Loucy (cell line): ENCODE data around the gene ADH5.

Source experiments
- H2AFZ ChIP-seq: fragments of 200-600 bp; sonication (generic); 2 replicates; pipeline ENCODE4 v1.6.0; 2016; ENCODE audit warnings: antibody characterized with exemption, mild to moderate bottlenecking, low read length, moderate library complexity
- H3F3A ChIP-seq: fragments of 200-600 bp; 2 replicates; pipeline ENCODE4 v1.6.0; 2016; ENCODE audit warnings: antibody characterized with exemption, low read depth, mild to moderate bottlenecking
- H3K27me3 ChIP-seq: fragments of 200-600 bp; sonication (generic); 2 replicates; pipeline ENCODE4 v1.6.1; 2014; ENCODE audit warnings: low read length, mild to moderate bottlenecking; ENCODE audit not compliant: insufficient read depth, poor library complexity, severe bottlenecking
- H3K36me3 ChIP-seq: fragments of 200-600 bp; sonication (generic); 2 replicates; pipeline ENCODE4 v1.6.1; 2016; ENCODE audit warnings: low read length; ENCODE audit not compliant: insufficient read depth
- H3K4me1 ChIP-seq: fragments of 200-600 bp; sonication (generic); 2 replicates; pipeline ENCODE4 v1.5.1; 2014; ENCODE audit warnings: low read length, mild to moderate bottlenecking; ENCODE audit not compliant: insufficient read depth, poor library complexity, severe bottlenecking
- H3K4me2 ChIP-seq: fragments of 200-600 bp; sonication (generic); 2 replicates; pipeline ENCODE4 v1.6.0; 2014; ENCODE audit warnings: antibody characterized with exemption, low read length, low read depth, mild to moderate bottlenecking; ENCODE audit not compliant: poor library complexity, severe bottlenecking
- H3K4me3 ChIP-seq: fragments of 200-600 bp; sonication (generic); 2 replicates; pipeline ENCODE4 v1.5.1; 2014; ENCODE audit warnings: low read length, mild to moderate bottlenecking, mixed read lengths; ENCODE audit not compliant: poor library complexity, severe bottlenecking
- H3K79me2 ChIP-seq: fragments of 200-600 bp; sonication (generic); 2 replicates; pipeline ENCODE4 v1.6.1; 2014; ENCODE audit warnings: low read length; ENCODE audit not compliant: insufficient read depth
- H3K9ac ChIP-seq: fragments of 200-600 bp; sonication (generic); 2 replicates; pipeline ENCODE4 v1.6.0; 2014; ENCODE audit warnings: mild to moderate bottlenecking, low read depth, low read length, moderate library complexity; ENCODE audit not compliant: poor library complexity, severe bottlenecking
- H3K9me2 ChIP-seq: fragments of 200-600 bp; sonication (generic); replicated peaks from 2 replicates; pipeline ENCODE4 v1.6.1; 2016; ENCODE audit warnings: low read depth, low read length, mixed read lengths
- H3K9me3 ChIP-seq: fragments of 200-600 bp; sonication (generic); 2 replicates; pipeline ENCODE4 v1.6.1; 2014; ENCODE audit warnings: mild to moderate bottlenecking, antibody characterized with exemption, low read length, low read depth; ENCODE audit not compliant: insufficient read depth
- H4K20me1 ChIP-seq: fragments of 200-600 bp; sonication (generic); 2 replicates; pipeline ENCODE4 v1.6.0; 2014; ENCODE audit warnings: antibody characterized with exemption, low read length, mild to moderate bottlenecking; ENCODE audit not compliant: insufficient read depth, poor library complexity, severe bottlenecking
- EZH2phosphoT487 ChIP-seq: fragments of 200-600 bp; IDR thresholded peaks from 2 replicates; pipeline ENCODE4 v1.6.1; 2018; ENCODE audit warnings: antibody characterized with exemption, mild to moderate bottlenecking, moderate library complexity, borderline replicate concordance
- TF ChIP-seq, protein P1 (sequence below): fragments of 200-600 bp; sonication (generic); conservative IDR thresholded peaks from 2 replicates; pipeline ENCODE4 v1.5.1; 2014; ENCODE audit warnings: mild to moderate bottlenecking, antibody characterized with exemption, low read length

The ADH5 gene

DNA sequence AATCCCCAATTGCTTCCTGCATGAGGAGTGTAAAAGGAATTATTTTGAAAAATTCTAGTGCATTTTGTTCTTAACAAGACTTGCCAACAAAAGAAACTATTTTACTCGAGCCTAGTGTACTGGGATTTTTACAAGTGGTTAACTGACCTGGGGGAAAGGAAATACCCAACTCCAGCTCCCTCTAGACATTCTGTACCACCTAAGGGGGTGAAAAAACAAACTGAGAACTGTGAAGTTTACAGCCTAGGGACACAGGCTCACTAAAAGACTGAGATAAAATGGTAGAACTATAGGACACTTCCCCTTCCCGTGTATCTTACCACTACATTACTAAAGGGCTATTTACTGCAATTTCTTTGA lies 2.6 kb upstream of the ADH5 start:
- Histone ChIP-seq H2AFZ (peak overlapping the region; percentile 25; the same call in 1 of the 2 replicates), H3K9me3 (no peaks in the 10 kb centered on the region), H3K79me2 (peaks cover 36% of the 10 kb centered on the region), H3K9me2 (no peaks in the 10 kb centered on the region), H4K20me1 (peaks cover 13% of the 10 kb centered on the region), H3K27me3 (no peaks in the 10 kb centered on the region), H3K4me1 (peaks cover 37% of the 10 kb centered on the region), H3K9ac (peak overlapping the region; percentile 61), H3K4me2 (peak overlapping the region; percentile 74), H3F3A (no peaks in the 10 kb centered on the region), H3K36me3 (no peaks in the 10 kb centered on the region), H3K4me3 (peak overlapping the region; percentile 99)
- TF ChIP-seq, protein P1, sequence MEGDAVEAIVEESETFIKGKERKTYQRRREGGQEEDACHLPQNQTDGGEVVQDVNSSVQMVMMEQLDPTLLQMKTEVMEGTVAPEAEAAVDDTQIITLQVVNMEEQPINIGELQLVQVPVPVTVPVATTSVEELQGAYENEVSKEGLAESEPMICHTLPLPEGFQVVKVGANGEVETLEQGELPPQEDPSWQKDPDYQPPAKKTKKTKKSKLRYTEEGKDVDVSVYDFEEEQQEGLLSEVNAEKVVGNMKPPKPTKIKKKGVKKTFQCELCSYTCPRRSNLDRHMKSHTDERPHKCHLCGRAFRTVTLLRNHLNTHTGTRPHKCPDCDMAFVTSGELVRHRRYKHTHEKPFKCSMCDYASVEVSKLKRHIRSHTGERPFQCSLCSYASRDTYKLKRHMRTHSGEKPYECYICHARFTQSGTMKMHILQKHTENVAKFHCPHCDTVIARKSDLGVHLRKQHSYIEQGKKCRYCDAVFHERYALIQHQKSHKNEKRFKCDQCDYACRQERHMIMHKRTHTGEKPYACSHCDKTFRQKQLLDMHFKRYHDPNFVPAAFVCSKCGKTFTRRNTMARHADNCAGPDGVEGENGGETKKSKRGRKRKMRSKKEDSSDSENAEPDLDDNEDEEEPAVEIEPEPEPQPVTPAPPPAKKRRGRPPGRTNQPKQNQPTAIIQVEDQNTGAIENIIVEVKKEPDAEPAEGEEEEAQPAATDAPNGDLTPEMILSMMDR: no peak
- no peak for TF ChIP-seq EZH2phosphoT487

DNA sequence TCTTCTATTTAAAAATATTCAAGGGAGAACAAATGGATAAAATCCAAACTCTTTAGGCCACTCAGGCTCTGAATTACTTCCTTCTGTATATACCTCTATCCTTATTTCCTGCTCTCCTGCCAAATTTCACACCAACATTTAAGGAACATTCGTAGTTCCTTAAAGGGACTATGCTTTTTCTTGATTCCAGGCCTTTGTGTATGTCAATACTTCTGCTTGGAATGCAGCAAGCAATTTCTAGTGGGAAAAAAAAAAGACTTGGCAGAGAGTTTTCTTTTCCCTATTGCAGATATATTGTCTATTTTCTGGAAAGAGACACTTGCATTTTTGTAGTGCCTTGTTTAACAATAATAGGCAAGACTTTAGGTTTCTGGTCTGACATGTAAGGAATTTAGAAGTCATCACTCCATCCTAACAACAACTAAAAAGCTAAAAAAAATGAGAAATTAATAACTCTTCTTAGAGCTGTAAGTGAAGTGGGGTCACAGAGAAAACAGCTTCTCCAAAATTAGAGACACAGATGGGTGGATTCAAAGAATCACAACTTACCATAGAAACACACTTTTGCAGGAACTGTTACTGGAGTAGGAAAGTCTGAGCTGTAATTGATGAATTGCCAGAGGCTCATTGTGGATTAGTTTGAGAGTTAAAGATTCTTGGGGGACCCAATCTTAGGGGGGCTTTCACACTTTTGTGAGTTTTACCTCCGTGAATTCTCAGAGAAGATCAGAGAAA lies 2.1 kb upstream of the ADH5 start:
- H3K79me2 ChIP-seq: peaks cover 40% of the 10 kb centered on the region
- H3K36me3 ChIP-seq: no peaks in the 10 kb centered on the region
- H3K4me2 ChIP-seq: peak overlapping the region; percentile 74
- peak overlapping the region; percentile 25; the same call in 1 of the 2 replicates for H2AFZ ChIP-seq
- no peaks in the 10 kb centered on the region for H3K9me3 ChIP-seq
- no peaks in the 10 kb centered on the region for H3K9me2 ChIP-seq
- H3K9ac ChIP-seq: peak overlapping the region; percentile 61
- peaks cover 37% of the 10 kb centered on the region for H3K4me1 ChIP-seq
- no peaks in the 10 kb centered on the region for H3F3A ChIP-seq
- H3K4me3 ChIP-seq: peak overlapping the region; percentile 99
- no peaks in the 10 kb centered on the region for H3K27me3 ChIP-seq
- TF ChIP-seq, protein P1: no peak
- TF ChIP-seq EZH2phosphoT487: no peak
- peaks cover 13% of the 10 kb centered on the region for H4K20me1 ChIP-seq

DNA sequence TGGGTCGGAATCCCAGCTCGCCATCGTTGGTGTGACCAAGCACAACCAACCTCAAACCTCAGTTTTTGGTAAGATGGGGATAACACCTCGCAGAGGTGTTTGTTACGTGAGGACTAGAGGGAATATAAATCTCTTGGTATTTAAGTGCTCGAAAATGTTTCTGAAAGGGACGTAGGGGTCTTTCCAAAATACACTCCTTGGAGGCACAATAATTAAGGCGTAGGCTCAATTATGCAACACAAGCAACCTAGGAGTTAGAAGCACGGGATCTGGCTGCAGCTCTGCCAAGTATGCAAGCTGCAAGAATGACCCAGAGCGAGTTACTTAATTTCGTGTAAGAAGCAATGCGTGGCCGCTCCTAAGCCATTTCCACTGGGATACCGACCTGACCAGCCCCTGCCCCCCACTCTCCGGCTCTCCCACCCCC lies 552 bp downstream of the ADH5 start:
- no peak for TF ChIP-seq EZH2phosphoT487
- TF ChIP-seq, protein P1: no peak
- H3F3A ChIP-seq: no peaks in the 10 kb centered on the region

More for the DNA sequence above, 552 bp downstream of the ADH5 start:
- H3K4me3 ChIP-seq: peak overlapping the region; percentile 99
- H3K36me3 ChIP-seq: peaks cover 15% of the 10 kb centered on the region; the same call in 1 of the 2 replicates
- H3K4me1 ChIP-seq: peaks cover 45% of the 10 kb centered on the region
- H4K20me1 ChIP-seq: peaks cover 13% of the 10 kb centered on the region
- H3K9me3 ChIP-seq: no peaks in the 10 kb centered on the region
- H3K4me2 ChIP-seq: peak overlapping the region; percentile 90
- H3K79me2 ChIP-seq: peaks cover 59% of the 10 kb centered on the region
- no peaks in the 10 kb centered on the region for H3K27me3 ChIP-seq
- peak overlapping the region; percentile 91 for H3K9ac ChIP-seq
- H2AFZ ChIP-seq: no peak overlapping the region; the same call in 1 of the 2 replicates
- no peaks in the 10 kb centered on the region for H3K9me2 ChIP-seq
